Ovary (tissue), 9 donors: ENCODE results near the gene MT1X. TPM values are rescaled to one million over a fixed set of nuclear protein-coding genes. Genes with fewer than 3 reads are reported as not detected.

Source experiments
- DNase-seq, 5 donors: peaks; one replicate each; pipeline ENCODE4 v3.0.0-alpha.2; 2019 to 2020
- H3K27ac ChIP-seq, 2 donors: fragments of 200-600 bp; one replicate each; pipeline versions ENCODE4 v1.5.1 to v1.8.0; 2019 to 2022
- H3K27me3 ChIP-seq: fragments of 200-600 bp; one replicate; pipeline ENCODE4 v1.8.0; 2022
- H3K36me3 ChIP-seq: fragments of 200-600 bp; sonication (generic); one replicate; pipeline ENCODE4 v1.5.1; 2019
- H3K4me1 ChIP-seq: one replicate; pipeline ENCODE4 v1.8.1; 2013; ENCODE audit warnings: mild to moderate bottlenecking, moderate library complexity; ENCODE audit not compliant: insufficient read depth
- H3K4me3 ChIP-seq: fragments of 200-600 bp; sonication (generic); one replicate; pipeline ENCODE4 v1.5.1; 2017
- H3K9me3 ChIP-seq, 2 donors: fragments of 200-600 bp in 1 of 2; sonication (generic) in 1 of 2; one replicate each; pipeline versions ENCODE4 v1.5.1 to v1.8.1; 2013 to 2019; ENCODE audit warnings: mild to moderate bottlenecking in 1 of 2, moderate library complexity in 1 of 2
- EP300 ChIP-seq: sonication (generic); formaldehyde crosslinking; IDR thresholded peaks from one replicate; pipeline ENCODE4 v1.6.1; 2017; ENCODE audit warnings: antibody characterized with exemption
- POLR2A ChIP-seq: fragments of 450-650 bp; IDR thresholded peaks from one replicate; pipeline ENCODE4 v1.6.1; 2017; ENCODE audit warnings: antibody characterized with exemption, mild to moderate bottlenecking, moderate library complexity
- WGBS, 3 donors: extraction: QIAGEN DNeasy Blood & Tissue Kit in 1 of 3; methylation state at CpG; one replicate each; pipeline versions ENCODE4 v1.1.5 to v1.1.7; 2013 to 2017; 5-methylcytosine and 5-hydroxymethylcytosine counted together
- intact Hi-C, 4 donors: fragments of 100-400 bp; cut with DNase I; formaldehyde crosslinking; loops; one replicate each; pipeline versions ENCODE4 v1.11.0 to v1.15.1; 2022 to 2023
- polyA plus RNA-seq, 2 donors: library from polyadenylated mRNA; stranded (reverse); fragments of 200-250 nt in 1 of 2; fragments of 350-450 nt in 1 of 2; fragmentation: Illumina TruSeq in 1 of 2; extraction: RNeasy Lipid Tissue Mini Kit (QIAGEN cat#74804) in 1 of 2; gene quantifications; one replicate each; pipeline ENCODE4 v1.2.3, GENCODE V29; 2013 to 2014
- total RNA-seq, 7 donors: library from RNA; depleted of rRNA in 2 of 7; stranded (reverse); fragments of >200 nt in 2 of 7; fragmentation: NEBNext Ultra II Directional in 3 of 7; extraction: Animal tissue kit (Norgen Biotek cat#: 25700) in 3 of 7; gene quantifications; one replicate each; pipeline versions ENCODE4 v1.1.0 to v1.2.4, GENCODE V29; 2016 to 2023
- TF ChIP-seq, protein P1 (sequence below), 3 donors: fragments of 450-650 bp in 2 of 3; fragments of 200-600 bp in 1 of 3; IDR thresholded peaks; one replicate each; pipeline versions ENCODE4 v1.5.1 to v1.8.0; 2016 to 2022; ENCODE audit warnings: antibody characterized with exemption in 3 of 3, mild to moderate bottlenecking in 1 of 3
- donor health status: DM: no; HTN: no; CAD: no; lungs with moderate emphysema.
- donor health status: DM: no; HTN: no; CAD: no.
- donor health status: Bipolar disorder and iron deficiency.
- donor health status: DM: yes; HTN: yes; CAD: no.
- donor health status: DM: no; HTN: no; CAD: no.
- donor health status: DM: yes; HTN: yes; CAD: no.

The MT1X gene
- total and polyA plus RNA-seq, 9 donors: 10.0 to 1,106 (median 141) TPM

DNA sequence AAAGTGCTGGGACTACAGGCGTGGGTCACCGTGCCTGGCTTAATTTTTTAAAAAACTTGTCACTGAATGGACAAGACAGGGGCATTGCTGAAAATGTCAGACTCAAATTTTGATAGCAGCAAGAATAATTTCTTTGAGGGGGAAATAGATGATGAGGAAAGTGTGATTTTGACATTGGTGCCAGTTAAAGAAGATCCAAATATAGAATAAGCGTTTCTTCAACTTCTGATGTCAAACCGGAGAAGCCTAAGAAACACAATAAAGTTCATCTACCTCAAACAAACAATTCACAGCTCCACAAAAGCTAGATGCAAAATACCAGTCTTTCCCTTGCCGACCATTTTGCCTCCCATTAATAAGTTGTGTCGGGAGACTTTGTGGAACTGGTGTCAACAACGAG lies 4.5 kb downstream of the MT1X start:
- intact Hi-C loops: loop anchor here in 1 of 4 donors (10.0 kb wide), 1 partner anchor 102 kb away; the partner anchor contains the start of gene MT3
- no peaks in the 10 kb centered on the region for H3K36me3 ChIP-seq
- H3K27me3 ChIP-seq: no peaks in the 10 kb centered on the region
- peaks cover 11% of the 10 kb centered on the region for H3K4me1 ChIP-seq
- DNase-seq: no peak
- H3K4me3 ChIP-seq: no peak overlapping the region
- WGBS, 3 donors: 89 to 97% (median 96%) methylated on average over 7 of the region's 7 CpGs
- H3K27ac ChIP-seq: no peak overlapping the region
- no peaks in the 10 kb centered on the region for H3K9me3 ChIP-seq
- TF ChIP-seq, protein P1, sequence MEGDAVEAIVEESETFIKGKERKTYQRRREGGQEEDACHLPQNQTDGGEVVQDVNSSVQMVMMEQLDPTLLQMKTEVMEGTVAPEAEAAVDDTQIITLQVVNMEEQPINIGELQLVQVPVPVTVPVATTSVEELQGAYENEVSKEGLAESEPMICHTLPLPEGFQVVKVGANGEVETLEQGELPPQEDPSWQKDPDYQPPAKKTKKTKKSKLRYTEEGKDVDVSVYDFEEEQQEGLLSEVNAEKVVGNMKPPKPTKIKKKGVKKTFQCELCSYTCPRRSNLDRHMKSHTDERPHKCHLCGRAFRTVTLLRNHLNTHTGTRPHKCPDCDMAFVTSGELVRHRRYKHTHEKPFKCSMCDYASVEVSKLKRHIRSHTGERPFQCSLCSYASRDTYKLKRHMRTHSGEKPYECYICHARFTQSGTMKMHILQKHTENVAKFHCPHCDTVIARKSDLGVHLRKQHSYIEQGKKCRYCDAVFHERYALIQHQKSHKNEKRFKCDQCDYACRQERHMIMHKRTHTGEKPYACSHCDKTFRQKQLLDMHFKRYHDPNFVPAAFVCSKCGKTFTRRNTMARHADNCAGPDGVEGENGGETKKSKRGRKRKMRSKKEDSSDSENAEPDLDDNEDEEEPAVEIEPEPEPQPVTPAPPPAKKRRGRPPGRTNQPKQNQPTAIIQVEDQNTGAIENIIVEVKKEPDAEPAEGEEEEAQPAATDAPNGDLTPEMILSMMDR (IDR thresholded peaks at IDR 0.05): no peak
- TF ChIP-seq EP300 (no peak), POLR2A (no peak)

DNA sequence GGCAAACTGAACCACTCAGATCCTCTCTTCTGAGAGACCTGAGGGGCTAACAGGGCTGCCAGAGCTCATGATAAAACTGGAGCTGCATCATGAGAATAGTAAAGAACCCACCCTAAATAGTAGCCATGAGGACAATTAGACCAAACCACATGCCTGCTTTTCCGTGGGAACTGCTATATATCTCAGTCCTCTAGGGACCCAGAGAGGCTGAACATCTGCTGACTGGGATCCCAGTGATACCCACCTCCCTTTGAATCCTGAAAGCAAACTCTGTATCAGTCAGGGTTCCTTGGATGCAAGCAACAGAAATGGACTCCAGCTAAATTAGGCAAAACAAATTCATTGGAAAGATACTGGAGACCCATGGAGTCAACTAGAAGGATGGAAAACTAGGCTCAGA lies 6.5 kb downstream of the MT1X start:
- no peak for TF ChIP-seq EP300
- TF ChIP-seq, protein P1 (IDR thresholded peaks at IDR 0.05): no peak
- TF ChIP-seq POLR2A: no peak
- no peak overlapping the region for H3K4me3 ChIP-seq
- H3K27ac ChIP-seq: no peak overlapping the region
- no peaks in the 10 kb centered on the region for H3K36me3 ChIP-seq
- H3K4me1 ChIP-seq: peaks cover 3% of the 10 kb centered on the region
- WGBS, 3 donors: 17 to 29% (median 22%) methylated on average over 1 of the region's 1 CpG
- no peak for DNase-seq
- H3K27me3 ChIP-seq: no peaks in the 10 kb centered on the region
- intact Hi-C loops: loop anchor here in 1 of 4 donors (10.0 kb wide), 1 partner anchor 104 kb away; the partner anchor contains the start of gene MT3
- no peaks in the 10 kb centered on the region for H3K9me3 ChIP-seq

DNA sequence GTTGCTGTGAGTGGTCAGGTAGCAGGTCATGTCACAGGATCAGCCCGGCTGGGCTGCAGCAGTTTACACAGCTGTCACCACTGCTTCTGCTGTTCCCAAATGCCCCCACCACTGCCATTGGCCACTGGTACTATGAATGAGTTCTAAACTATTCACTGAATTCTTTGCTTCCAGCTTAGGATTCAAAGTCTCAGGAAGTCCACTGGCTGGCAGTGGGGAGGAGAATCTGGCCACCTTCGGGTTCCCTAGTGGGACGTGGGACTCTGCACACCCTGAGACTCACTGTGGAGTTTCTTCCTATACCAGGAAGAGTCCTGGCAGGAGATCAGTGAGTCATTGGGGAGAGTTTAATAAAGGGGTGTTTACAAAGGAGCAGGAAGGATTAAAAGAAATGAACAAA lies 6.9 kb downstream of the MT1X start:
- Histone ChIP-seq H3K4me1 (peaks cover 3% of the 10 kb centered on the region), H3K27ac (no peak overlapping the region), H3K27me3 (no peaks in the 10 kb centered on the region), H3K36me3 (no peaks in the 10 kb centered on the region), H3K9me3 (no peaks in the 10 kb centered on the region), H3K4me3 (no peak overlapping the region)
- 72 to 81% (median 74%) methylated on average over 3 of the region's 3 CpGs for WGBS, 3 donors
- TF ChIP-seq EP300: no peak
- no peak for TF ChIP-seq POLR2A
- TF ChIP-seq, protein P1 (IDR thresholded peaks at IDR 0.05): no peak
- intact Hi-C loops: loop anchor here in 1 of 4 donors (10.0 kb wide), 1 partner anchor 104 kb away; the partner anchor contains the start of gene MT3
- DNase-seq: no peak

DNA sequence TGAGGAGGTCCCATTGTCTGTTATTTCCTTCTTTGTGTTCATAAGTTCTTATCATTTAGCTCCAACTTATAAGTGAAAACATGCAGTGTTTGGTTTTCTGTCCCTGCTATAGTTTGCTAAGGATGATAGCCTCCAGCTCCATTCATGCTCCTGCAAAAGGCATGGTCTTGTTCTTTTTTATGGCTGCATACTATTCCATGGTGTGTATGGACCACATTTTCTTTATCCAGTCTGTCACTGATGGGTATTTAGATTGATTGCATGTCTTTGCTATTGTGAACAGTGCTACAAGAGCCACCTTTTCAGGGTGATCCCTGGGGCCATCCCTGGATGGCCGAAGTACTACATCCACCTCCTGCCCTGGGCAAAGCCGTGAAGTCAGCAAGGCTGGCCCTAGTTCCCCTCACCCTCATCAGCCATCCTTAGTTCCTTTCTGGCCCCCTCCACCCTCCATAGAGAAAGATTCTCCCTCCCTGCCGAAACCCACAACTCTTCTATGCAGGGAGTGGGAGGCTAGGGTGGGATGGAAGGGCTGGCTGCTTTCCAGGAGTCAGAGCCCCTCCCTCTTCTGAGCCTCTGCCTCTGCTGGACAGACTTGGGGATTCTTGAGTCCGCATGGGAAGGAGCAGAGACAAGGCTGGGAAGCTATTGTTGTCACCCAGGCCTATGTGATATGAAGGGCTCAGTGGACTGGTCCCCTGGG lies 8.3 kb downstream of the MT1X start:
- Histone ChIP-seq H3K4me1 (peaks cover 3% of the 10 kb centered on the region), H3K4me3 (no peak overlapping the region), H3K27me3 (no peaks in the 10 kb centered on the region), H3K36me3 (no peaks in the 10 kb centered on the region), H3K27ac (no peak overlapping the region), H3K9me3 (no peaks in the 10 kb centered on the region)
- TF ChIP-seq POLR2A: no peak
- TF ChIP-seq, protein P1 (IDR thresholded peaks at IDR 0.05): no peak
- no peak for TF ChIP-seq EP300
- WGBS, 3 donors: 64 to 73% (median 66%) methylated on average over 4 of the region's 4 CpGs
- intact Hi-C loops: loop anchor here in 2 of 4 donors (5.0 to 10.0 kb wide), 3 partner anchors 166 to 798 kb away; partner anchors contain the start of gene BBS2 (in 1 of the 2)
- no peak for DNase-seq
